ENCODE measurements around the gene UBALD1. TPM values are rescaled to one million over a fixed set of nuclear protein-coding genes. Genes with fewer than 3 reads are reported as not detected.

UBALD1 gene
- total RNA-seq, 1 donor from 2014 or later: 1.7 TPM

DNA sequence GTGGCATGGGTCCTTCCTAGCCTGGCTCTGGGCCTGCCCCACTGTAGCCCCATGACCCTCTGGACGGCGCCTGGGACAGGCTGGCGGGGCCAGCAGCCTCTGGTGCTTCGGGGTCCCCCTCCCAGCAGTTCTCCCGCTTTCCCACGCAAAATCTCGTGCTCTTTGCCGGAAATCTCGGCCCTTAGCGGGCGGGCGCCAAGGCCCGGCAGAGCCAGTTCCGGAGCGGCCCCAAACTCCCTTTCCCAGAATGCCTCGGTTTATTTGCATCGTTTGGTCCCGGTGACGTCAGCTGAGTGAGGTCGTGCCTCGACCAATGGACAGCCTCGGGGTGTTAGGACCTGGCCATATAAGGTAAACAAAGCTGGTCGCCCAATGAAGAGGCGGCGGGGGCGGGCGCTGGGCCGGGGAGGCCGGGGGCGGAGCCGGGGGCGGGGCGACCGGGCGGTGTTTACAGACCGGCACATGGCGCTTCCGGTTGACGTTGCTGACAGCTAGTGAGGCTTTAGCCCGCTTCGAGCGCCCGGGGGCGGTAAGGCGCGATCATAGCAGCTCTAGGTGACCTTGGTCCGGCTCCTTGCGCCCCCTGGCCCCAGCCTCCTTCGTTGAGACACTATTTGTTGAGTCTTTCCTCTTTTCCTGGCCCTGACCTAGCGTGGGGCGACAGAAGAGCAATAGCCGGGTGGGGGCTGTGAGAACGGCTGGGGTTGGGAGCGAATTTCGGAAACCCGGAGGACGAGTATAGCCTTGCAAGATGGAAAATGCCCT, 1.5 kb upstream of the UBALD1 start:
- peak; percentile 99 for DNase-seq

DNA sequence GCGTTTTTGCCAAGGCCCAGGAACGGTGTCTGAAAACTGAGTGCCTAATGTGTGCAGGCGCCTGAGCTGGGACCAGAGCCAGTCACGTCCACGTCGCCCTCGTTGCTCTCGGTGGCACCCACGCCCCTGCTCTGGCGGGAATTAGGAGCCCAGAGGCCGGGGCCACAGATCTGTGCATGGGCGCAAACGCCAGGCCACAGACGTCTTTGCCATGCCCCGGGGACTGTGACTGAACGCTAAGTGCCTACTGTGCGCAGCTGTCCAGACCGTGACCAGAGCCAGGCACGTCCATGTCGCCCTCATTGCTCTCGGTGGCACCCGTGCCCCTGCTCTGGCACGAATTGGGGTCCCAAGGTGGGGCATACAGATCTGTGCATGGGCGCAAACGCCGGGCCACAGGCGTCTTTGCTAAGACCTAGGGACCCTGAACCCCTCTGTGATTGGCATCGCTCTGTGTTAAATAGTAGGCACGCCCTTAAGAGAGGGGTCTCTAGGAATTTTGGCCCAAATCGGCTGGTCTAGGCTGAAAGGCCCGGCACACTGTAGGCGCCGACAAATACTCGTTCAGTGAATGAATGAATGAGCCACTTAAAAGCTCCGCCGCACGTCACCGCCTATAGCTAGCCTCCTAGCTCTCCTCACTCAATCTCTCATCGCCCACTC, 827 bp upstream of the UBALD1 start:
- no peak for DNase-seq

GRCh38 chr16:4613636-4614570, 785 bp downstream of the UBALD1 start:
- DNase-seq: no peak

GRCh38 chr16:4612977-4613635, 1.6 kb downstream of the UBALD1 start:
- DNase-seq: no peak

GRCh38 chr16:4612474-4612931, 2.2 kb downstream of the UBALD1 start:
- no peak for DNase-seq

DNA sequence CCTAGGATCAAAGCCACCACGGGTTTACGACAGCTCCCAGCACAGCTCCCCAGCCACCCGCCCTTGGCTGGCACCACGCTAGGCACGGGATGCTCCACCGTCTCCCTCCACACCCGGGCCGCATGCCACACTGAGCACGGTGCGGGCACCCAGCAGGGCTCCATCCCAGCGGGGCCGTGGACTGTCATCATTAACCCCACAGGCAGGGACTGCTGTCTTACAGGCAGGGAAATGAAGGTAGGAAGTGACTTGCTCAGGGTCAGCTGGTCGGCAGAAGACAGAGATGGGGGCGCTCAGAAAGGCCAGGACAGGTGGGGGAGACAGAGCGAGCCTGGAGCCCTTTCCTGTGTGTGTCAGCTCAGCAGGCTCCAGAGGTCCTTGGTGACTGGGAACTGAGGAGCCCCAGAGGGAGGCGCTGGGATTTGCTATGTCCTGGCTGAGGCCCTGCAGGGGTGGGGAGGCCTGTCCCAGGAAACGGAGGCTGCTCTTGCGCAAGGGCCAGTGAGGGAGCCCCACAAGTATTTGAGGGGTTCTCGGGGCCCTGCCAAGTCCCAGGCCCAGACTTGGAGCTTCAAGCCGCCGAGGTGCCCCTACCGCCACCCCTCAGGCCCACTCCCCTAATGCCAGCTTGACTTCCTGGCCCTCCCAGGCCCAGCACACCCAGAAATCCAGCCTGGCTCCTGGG, 3.2 kb downstream of the UBALD1 start:
- no peak for DNase-seq

DNA sequence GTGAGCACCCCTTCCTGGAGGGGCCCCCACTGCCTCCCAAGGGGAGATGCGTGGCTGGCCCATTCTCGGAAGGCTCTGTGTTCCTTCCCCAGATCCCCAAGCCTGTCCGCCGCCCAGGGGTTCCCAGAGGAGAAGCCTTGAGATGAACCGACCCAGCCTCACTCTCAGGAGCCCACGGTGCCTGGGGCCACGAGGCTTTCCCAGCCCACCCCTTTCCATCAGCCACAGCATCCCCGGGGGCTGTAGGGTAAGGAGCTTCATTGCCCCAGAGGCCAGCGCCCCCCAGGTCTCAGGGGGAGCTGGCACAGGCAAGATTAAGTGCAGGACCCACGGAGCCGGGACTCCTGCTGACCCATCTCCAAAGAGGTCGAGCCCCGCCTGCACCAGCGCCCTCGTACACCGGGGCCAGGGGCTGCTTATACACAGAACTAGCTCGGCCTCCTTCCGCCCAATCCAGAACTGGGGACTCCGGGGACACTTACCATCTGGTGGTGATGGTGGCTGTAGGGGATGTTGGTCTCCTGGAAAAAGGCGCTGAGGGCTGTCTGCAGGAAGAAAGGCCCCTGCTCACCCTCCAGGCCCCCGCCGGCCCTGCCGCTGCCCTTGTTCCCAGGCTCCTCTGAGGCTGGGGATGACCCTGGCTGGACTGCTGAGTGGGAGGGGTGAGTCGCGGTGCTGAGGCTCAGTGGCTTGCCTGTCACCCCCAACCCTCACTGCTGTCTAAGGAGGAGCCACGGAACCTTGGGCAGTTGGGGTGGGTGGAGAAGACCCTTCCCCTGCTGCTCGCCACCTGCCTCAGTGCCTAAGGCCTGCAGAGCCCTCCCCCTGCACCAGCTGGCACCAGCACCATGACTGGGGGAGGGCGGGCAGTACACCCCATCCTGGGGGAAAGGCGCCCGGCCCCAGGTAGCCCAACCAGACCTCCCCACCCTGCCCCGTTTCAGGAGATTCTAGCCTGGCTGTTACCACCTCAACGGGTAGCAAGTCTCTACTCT, 4.4 kb downstream of the UBALD1 start:
- no peak for DNase-seq

DNA sequence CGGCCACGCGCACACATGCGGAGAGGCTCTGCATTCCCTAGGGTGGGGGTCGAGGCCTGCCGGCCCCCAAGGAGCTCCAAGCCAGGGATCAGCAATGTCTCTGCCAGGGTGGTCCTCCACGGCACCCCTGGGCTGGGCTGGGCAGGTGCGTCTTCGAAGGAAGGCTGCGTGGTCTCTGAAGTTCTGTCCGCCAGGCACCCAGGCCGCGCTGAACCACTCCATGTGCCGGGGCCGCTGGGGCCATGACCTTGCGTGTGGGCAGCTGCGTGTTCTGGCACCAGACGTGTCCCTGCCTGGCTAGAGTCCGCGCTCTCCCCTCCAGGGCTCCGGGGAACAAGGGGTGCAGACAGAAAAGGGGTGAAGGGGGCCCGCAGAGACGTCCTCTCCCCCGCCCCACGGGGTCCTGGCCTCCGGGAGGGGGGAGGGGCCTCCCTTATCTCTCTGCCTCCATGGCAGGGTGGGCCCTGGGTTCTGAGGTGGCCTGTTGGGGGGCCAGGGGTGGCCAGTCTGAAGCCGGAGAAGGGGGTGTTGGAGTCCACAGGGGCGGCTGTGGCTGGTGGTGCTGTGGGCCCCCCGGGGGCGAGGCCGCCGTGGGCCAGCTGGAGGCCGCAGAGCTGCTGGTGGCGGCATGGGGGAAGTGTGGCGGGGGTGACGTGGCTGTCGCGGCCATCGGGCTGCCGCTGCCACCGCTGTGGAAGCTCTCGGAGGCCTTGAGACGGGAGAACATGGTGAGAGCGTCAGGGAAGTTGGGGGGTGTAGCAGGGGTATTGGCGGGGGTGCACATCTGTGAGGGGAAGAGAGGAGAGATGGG, 5.3 kb downstream of the UBALD1 start:
- no peak for DNase-seq

- DNase-seq: no peak
Observed at GRCh38 chr16:4608704-4608980, 6.0 kb downstream of the UBALD1 start.

- DNase-seq: no peak
Observed at GRCh38 chr16:4607841-4608703, 6.6 kb downstream of the UBALD1 start.

GRCh38 chr16:4606354-4606753, 8.3 kb downstream of the UBALD1 start:
- DNase-seq: no peak

DNA sequence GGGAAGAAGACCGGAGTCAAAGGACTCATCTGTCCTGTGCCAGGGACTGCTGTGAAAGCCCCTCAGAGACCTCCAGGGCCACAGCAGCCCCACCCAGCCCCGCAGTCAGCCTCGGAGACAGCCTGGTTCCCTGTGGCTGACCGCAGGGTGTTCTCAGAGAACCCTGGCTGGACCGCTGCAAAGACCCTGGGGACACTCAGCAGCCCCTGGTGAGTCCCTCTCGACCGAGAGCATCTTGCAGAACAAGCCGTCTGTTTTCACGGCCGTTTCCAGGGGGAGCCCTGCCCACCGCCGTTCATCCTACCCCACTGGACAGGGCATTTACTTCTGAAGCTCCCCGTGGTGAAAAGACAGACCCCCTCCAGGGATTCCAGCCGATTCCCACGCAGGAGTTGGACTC, 10.3 kb downstream of the UBALD1 start:
- no peak for DNase-seq

- DNase-seq: no peak
Observed at GRCh38 chr16:4603624-4604170, 11.0 kb downstream of the UBALD1 start.

DNA sequence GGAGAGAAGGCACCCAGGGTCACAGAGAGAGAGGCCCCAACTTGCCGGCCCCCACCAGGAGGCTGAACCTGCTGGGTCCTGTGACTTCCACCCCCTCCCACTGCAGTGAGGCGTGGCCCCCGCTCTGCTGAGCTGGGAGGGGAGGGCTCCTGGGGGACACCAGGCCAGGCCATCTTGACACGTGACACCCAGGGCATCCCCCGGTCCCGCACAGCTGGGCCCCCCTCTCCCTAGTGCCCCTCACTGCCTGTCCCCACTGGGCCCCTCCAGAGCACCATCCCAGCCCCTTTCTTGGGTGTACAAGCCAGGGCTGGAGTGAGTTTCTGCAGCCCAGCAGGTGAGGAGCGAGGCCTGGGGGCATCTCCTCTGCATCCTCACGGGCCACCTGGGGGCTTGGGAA, 12.4 kb downstream of the UBALD1 start:
- DNase-seq: no peak

GRCh38 chr16:4601864-4602186, 12.9 kb downstream of the UBALD1 start:
- DNase-seq: no peak

DNA sequence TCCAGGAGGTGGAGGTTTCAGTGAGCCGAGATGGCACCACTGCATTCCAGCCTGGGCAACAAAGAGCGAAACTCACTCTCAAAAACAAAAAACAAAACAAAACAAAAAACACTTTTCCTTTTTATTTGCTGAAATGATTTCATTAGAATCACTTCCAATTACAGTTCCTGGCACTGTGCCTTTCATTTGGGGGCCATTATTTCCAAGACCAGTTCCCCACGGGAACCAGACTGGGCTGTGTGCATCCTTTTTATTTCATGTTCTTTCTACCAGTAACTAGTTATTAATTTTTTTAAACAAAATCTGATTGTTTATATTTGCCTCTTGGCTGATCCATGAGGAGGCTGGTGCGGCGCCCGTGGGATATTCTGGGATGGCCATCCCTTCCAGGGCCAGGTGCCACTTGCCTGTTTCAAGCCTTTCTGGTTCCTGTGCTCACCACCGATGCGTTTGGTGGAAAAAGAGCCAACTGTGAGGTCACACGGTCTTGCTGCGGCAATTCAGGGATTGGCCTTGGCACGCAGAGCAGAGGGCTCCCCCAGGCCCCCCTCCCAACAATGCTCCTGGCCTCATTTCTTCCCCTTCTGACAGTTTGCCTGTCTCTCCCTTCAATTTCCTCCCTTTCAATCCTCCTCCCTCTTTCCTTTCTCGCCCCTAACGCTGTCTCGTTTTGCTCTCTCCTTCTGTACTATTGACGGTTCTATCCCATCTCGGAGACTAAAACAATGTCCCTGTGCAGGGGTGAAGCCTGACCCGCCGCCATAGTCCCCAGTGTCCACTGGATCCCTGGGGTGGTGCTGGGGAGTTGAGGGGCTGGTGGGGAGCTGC, 13.4 kb downstream of the UBALD1 start:
- DNase-seq: no peak

DNA sequence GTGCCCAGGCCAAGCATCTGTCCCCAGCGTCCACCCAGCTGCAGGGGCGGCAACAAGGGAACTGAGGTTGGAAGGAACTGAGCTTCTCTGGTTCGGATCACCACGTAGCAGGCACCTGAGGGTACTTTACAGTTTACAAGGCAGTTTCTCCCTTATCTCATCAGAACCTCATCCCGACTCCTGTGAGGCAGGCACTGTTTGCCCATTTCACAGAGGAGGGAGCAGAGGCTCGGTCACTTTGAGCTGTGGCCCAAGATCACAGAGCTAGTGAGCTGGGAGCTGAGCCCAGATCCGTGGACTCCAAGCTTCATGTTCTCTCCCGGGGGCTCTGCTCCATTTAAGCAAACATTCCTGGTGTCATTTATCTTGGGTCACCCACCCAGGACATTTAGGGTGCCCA, 15.1 kb downstream of the UBALD1 start:
- no peak for DNase-seq

- DNase-seq: no peak
Observed at GRCh38 chr16:4599037-4599436, 15.7 kb downstream of the UBALD1 start.

Measured in occipital lobe (tissue), 2 donors.